WTC11 (cell line): ENCODE measurements around the gene IL4I1. TPM values are rescaled to one million over a fixed set of nuclear protein-coding genes. Genes with fewer than 3 reads are reported as not detected.

ENCODE experiments used
- ATAC-seq: fragments of 200-7000 bp; cut with Tn5 transposase; 2 replicates; pipeline ENCODE4 v1.10.0; 2021; ENCODE audit warnings: mild to moderate bottlenecking, moderate library complexity
- CTCF ChIA-PET: fragments of 300-600 bp; sonication (Branson Sonifier 250); formaldehyde crosslinking; loops from one replicate; lab custom pipeline; 2021; ENCODE audit warnings: antibody characterized with exemption; lab: Charles Lee
- POLR2A ChIA-PET: fragments of 350-600 bp; sonication (Branson Sonifier 250); formaldehyde crosslinking; loops from one replicate; lab custom pipeline; 2021; ENCODE audit warnings: antibody characterized with exemption; lab: Charles Lee
- DNase-seq: peaks from one replicate; pipeline ENCODE4 v3.0.0; 2021; ENCODE audit warnings: low spot score
- H3K27ac Mint-ChIP-seq: 2 replicates; pipeline ENCODE4 v1.8.0; 2021; ENCODE audit warnings: mixed read lengths
- H3K27me3 Mint-ChIP-seq: 2 replicates; pipeline ENCODE4 v1.8.0; 2021; ENCODE audit warnings: low read depth, mild to moderate bottlenecking, moderate library complexity, mixed read lengths
- H3K36me3 Mint-ChIP-seq: 2 replicates; pipeline ENCODE4 v1.8.0; 2021; ENCODE audit warnings: mixed read lengths
- H3K4me1 Mint-ChIP-seq: 2 replicates; pipeline ENCODE4 v1.8.0; 2022; ENCODE audit warnings: mixed read lengths
- H3K4me3 Mint-ChIP-seq: 2 replicates; pipeline ENCODE4 v1.8.0; 2021; ENCODE audit warnings: mild to moderate bottlenecking, moderate library complexity, mixed read lengths
- H3K9me3 Mint-ChIP-seq: 2 replicates; pipeline ENCODE4 v1.8.0; 2021; ENCODE audit warnings: mixed read lengths
- ATF1 ChIP-seq: sonication (generic); formaldehyde crosslinking; IDR thresholded peaks from 2 replicates; pipeline ENCODE4 v1.8.1; 2023; ENCODE audit warnings: mild to moderate bottlenecking, moderate library complexity, missing genetic modification reagents
- CBFB ChIP-seq: sonication (generic); formaldehyde crosslinking; IDR thresholded peaks from 2 replicates; pipeline ENCODE4 v1.8.1; 2022; ENCODE audit warnings: mild to moderate bottlenecking, low read depth, missing genetic modification reagents
- HMGA2 ChIP-seq: fragments of 250-450 bp; sonication (Bioruptor Pico); IDR thresholded peaks from 2 replicates; pipeline ENCODE4 v1.4.0; 2021; ENCODE audit warnings: mild to moderate bottlenecking, moderate library complexity
- SMAD3 ChIP-seq: sonication (generic); formaldehyde crosslinking; IDR thresholded peaks from 2 replicates; pipeline ENCODE4 v1.8.0; 2022; ENCODE audit warnings: missing genetic modification reagents, mild to moderate bottlenecking, borderline replicate concordance
- SP1 ChIP-seq: sonication (generic); formaldehyde crosslinking; conservative IDR thresholded peaks from 2 replicates; pipeline ENCODE4 v1.8.1; 2022; ENCODE audit warnings: missing genetic modification reagents
- TEAD1 ChIP-seq: sonication (generic); formaldehyde crosslinking; IDR thresholded peaks from 2 replicates; pipeline ENCODE4 v1.8.0; 2022; ENCODE audit warnings: mild to moderate bottlenecking, missing genetic modification reagents
- TEAD4 ChIP-seq: sonication (generic); formaldehyde crosslinking; IDR thresholded peaks from 2 replicates; pipeline ENCODE4 v1.8.0; 2022; ENCODE audit warnings: mild to moderate bottlenecking, missing genetic modification reagents
- ZBTB21 ChIP-seq: sonication (generic); formaldehyde crosslinking; IDR thresholded peaks from 2 replicates; pipeline ENCODE4 v1.8.1; 2023; ENCODE audit warnings: mild to moderate bottlenecking, missing genetic modification reagents, borderline replicate concordance
- ZNF423 ChIP-seq: fragments of 250-450 bp; sonication (Bioruptor Pico); IDR thresholded peaks from 2 replicates; pipeline ENCODE4 v2.1.2; 2022; ENCODE audit warnings: mild to moderate bottlenecking, moderate library complexity
- ZNF671 ChIP-seq: fragments of 250-450 bp; sonication (Bioruptor Pico); IDR thresholded peaks from 2 replicates; pipeline ENCODE4 v1.8.0; 2021; ENCODE audit warnings: mild to moderate bottlenecking
- total RNA-seq: library from RNA; stranded (reverse); gene quantifications from 3 replicates; pipeline ENCODE4 v1.2.3, GENCODE V29; 2021
- TF ChIP-seq, protein P1 (sequence below): sonication (generic); formaldehyde crosslinking; IDR thresholded peaks from 2 replicates; pipeline ENCODE4 v1.8.1; 2022; ENCODE audit warnings: missing genetic modification reagents, borderline replicate concordance
- TF ChIP-seq, protein P2 (sequence below): fragments of 250-450 bp; sonication (Bioruptor Pico); IDR thresholded peaks from 2 replicates; pipeline ENCODE4 v2.1.2; 2022; ENCODE audit warnings: mild to moderate bottlenecking, moderate library complexity
- TF ChIP-seq, protein P3 (sequence below): sonication (generic); formaldehyde crosslinking; IDR thresholded peaks from 2 replicates; pipeline ENCODE4 v1.8.0; 2023; ENCODE audit warnings: missing genetic modification reagents
- TF ChIP-seq, protein P4 (sequence below): sonication (generic); formaldehyde crosslinking; IDR thresholded peaks from 2 replicates; pipeline ENCODE4 v1.8.1; 2023; ENCODE audit warnings: mild to moderate bottlenecking, missing genetic modification reagents
- TF ChIP-seq, protein P5 (sequence below): sonication (generic); formaldehyde crosslinking; IDR thresholded peaks from 2 replicates; pipeline ENCODE4 v1.8.1; 2023; ENCODE audit warnings: mild to moderate bottlenecking, moderate library complexity, missing genetic modification reagents
- TF ChIP-seq, protein P6 (sequence below): sonication (generic); formaldehyde crosslinking; IDR thresholded peaks from 2 replicates; pipeline ENCODE4 v1.8.1; 2023; ENCODE audit warnings: mild to moderate bottlenecking, missing genetic modification reagents, moderate library complexity
- TF ChIP-seq, protein P7 (sequence below): fragments of 250-450 bp; sonication (Bioruptor Pico); IDR thresholded peaks from 2 replicates; pipeline ENCODE4 v1.9.0; 2021; ENCODE audit warnings: mild to moderate bottlenecking, borderline replicate concordance
- TF ChIP-seq, protein P8 (sequence below): sonication (generic); formaldehyde crosslinking; IDR thresholded peaks from 2 replicates; pipeline ENCODE4 v1.8.1; 2023; ENCODE audit warnings: mild to moderate bottlenecking, missing genetic modification reagents

The IL4I1 gene
- total RNA-seq, 1 experiment from 2014 or later: 0.83 TPM

DNA sequence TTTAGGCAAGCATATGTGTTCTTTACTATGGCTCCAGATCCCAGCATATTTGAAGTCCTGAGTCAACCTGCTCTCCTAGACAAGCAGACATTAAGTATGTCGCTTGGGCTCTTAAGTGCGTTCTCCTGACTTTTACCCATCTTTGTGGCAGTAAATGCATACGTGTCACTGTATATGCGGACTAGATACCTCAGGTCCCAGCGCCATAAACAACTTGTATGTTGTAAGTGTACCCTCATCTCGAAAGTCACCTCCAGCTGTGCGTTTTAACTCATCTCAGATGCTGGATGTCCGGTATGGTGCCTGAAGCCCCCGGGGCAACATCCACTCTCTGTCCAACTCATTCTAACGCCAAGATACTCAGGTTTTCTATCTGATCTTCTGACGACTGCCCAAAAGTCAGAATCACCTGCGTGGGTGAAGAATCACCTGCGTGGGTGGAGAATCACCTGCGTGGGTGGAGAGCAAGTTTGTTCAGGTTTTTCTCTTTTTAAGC is 44.0 kb downstream of the IL4I1 start:
- peaks cover 7% of the 10 kb centered on the region for H3K9me3 Mint-ChIP-seq
- H3K27ac Mint-ChIP-seq: peak overlapping the region; percentile 76; the same call in 1 of the 2 replicates
- no peak for ATAC-seq
- H3K4me1 Mint-ChIP-seq: peaks cover 22% of the 10 kb centered on the region
- peaks cover 30% of the 10 kb centered on the region for H3K36me3 Mint-ChIP-seq
- peaks cover 3% of the 10 kb centered on the region; the same call in 1 of the 2 replicates for H3K27me3 Mint-ChIP-seq
- CTCF ChIA-PET: interaction anchor here (1.8 kb wide), 1 partner anchor 13 kb away, joined by 5 read pairs; no protein-coding TSS in a partner anchor
- peak overlapping the region; percentile 80 for H3K4me3 Mint-ChIP-seq
- no peak for DNase-seq
- no peak for TF ChIP-seq ZNF423 (CRISPR knock-in tag)
- TF ChIP-seq, protein P1, sequence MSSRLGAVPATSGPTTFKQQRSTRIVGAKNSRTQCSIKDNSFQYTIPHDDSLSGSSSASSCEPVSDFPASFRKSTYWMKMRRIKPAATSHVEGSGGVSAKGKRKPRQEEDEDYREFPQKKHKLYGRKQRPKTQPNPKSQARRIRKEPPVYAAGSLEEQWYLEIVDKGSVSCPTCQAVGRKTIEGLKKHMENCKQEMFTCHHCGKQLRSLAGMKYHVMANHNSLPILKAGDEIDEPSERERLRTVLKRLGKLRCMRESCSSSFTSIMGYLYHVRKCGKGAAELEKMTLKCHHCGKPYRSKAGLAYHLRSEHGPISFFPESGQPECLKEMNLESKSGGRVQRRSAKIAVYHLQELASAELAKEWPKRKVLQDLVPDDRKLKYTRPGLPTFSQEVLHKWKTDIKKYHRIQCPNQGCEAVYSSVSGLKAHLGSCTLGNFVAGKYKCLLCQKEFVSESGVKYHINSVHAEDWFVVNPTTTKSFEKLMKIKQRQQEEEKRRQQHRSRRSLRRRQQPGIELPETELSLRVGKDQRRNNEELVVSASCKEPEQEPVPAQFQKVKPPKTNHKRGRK (CRISPR knock-in tag): no peak
- TF ChIP-seq, protein P2, sequence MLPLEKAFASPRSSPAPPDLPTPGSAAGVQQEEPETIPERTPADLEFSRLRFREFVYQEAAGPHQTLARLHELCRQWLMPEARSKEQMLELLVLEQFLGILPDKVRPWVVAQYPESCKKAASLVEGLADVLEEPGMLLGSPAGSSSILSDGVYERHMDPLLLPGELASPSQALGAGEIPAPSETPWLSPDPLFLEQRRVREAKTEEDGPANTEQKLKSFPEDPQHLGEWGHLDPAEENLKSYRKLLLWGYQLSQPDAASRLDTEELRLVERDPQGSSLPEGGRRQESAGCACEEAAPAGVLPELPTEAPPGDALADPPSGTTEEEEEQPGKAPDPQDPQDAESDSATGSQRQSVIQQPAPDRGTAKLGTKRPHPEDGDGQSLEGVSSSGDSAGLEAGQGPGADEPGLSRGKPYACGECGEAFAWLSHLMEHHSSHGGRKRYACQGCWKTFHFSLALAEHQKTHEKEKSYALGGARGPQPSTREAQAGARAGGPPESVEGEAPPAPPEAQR (CRISPR knock-in tag): no peak
- TF ChIP-seq, protein P3, sequence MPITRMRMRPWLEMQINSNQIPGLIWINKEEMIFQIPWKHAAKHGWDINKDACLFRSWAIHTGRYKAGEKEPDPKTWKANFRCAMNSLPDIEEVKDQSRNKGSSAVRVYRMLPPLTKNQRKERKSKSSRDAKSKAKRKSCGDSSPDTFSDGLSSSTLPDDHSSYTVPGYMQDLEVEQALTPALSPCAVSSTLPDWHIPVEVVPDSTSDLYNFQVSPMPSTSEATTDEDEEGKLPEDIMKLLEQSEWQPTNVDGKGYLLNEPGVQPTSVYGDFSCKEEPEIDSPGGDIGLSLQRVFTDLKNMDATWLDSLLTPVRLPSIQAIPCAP: no peak
- TF ChIP-seq CBFB (CRISPR knock-in tag): no peak
- no peak for TF ChIP-seq ZBTB21 (CRISPR knock-in tag)
- TF ChIP-seq, protein P4, sequence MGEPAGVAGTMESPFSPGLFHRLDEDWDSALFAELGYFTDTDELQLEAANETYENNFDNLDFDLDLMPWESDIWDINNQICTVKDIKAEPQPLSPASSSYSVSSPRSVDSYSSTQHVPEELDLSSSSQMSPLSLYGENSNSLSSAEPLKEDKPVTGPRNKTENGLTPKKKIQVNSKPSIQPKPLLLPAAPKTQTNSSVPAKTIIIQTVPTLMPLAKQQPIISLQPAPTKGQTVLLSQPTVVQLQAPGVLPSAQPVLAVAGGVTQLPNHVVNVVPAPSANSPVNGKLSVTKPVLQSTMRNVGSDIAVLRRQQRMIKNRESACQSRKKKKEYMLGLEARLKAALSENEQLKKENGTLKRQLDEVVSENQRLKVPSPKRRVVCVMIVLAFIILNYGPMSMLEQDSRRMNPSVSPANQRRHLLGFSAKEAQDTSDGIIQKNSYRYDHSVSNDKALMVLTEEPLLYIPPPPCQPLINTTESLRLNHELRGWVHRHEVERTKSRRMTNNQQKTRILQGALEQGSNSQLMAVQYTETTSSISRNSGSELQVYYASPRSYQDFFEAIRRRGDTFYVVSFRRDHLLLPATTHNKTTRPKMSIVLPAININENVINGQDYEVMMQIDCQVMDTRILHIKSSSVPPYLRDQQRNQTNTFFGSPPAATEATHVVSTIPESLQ (CRISPR knock-in tag): no peak
- TF ChIP-seq TEAD1 (CRISPR knock-in tag): no peak
- TF ChIP-seq, protein P5, sequence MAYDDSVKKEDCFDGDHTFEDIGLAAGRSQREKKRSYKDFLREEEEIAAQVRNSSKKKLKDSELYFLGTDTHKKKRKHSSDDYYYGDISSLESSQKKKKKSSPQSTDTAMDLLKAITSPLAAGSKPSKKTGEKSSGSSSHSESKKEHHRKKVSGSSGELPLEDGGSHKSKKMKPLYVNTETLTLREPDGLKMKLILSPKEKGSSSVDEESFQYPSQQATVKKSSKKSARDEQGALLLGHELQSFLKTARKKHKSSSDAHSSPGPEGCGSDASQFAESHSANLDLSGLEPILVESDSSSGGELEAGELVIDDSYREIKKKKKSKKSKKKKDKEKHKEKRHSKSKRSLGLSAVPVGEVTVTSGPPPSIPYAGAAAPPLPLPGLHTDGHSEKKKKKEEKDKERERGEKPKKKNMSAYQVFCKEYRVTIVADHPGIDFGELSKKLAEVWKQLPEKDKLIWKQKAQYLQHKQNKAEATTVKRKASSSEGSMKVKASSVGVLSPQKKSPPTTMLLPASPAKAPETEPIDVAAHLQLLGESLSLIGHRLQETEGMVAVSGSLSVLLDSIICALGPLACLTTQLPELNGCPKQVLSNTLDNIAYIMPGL (CRISPR knock-in tag): no peak
- no peak for TF ChIP-seq ZNF671 (CRISPR knock-in tag)
- TF ChIP-seq SMAD3 (CRISPR knock-in tag): no peak
- TF ChIP-seq, protein P6, sequence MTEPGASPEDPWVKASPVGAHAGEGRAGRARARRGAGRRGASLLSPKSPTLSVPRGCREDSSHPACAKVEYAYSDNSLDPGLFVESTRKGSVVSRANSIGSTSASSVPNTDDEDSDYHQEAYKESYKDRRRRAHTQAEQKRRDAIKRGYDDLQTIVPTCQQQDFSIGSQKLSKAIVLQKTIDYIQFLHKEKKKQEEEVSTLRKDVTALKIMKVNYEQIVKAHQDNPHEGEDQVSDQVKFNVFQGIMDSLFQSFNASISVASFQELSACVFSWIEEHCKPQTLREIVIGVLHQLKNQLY: no peak
- TF ChIP-seq, protein P7, sequence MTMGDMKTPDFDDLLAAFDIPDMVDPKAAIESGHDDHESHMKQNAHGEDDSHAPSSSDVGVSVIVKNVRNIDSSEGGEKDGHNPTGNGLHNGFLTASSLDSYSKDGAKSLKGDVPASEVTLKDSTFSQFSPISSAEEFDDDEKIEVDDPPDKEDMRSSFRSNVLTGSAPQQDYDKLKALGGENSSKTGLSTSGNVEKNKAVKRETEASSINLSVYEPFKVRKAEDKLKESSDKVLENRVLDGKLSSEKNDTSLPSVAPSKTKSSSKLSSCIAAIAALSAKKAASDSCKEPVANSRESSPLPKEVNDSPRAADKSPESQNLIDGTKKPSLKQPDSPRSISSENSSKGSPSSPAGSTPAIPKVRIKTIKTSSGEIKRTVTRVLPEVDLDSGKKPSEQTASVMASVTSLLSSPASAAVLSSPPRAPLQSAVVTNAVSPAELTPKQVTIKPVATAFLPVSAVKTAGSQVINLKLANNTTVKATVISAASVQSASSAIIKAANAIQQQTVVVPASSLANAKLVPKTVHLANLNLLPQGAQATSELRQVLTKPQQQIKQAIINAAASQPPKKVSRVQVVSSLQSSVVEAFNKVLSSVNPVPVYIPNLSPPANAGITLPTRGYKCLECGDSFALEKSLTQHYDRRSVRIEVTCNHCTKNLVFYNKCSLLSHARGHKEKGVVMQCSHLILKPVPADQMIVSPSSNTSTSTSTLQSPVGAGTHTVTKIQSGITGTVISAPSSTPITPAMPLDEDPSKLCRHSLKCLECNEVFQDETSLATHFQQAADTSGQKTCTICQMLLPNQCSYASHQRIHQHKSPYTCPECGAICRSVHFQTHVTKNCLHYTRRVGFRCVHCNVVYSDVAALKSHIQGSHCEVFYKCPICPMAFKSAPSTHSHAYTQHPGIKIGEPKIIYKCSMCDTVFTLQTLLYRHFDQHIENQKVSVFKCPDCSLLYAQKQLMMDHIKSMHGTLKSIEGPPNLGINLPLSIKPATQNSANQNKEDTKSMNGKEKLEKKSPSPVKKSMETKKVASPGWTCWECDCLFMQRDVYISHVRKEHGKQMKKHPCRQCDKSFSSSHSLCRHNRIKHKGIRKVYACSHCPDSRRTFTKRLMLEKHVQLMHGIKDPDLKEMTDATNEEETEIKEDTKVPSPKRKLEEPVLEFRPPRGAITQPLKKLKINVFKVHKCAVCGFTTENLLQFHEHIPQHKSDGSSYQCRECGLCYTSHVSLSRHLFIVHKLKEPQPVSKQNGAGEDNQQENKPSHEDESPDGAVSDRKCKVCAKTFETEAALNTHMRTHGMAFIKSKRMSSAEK (CRISPR knock-in tag): no peak
- TF ChIP-seq, protein P8, sequence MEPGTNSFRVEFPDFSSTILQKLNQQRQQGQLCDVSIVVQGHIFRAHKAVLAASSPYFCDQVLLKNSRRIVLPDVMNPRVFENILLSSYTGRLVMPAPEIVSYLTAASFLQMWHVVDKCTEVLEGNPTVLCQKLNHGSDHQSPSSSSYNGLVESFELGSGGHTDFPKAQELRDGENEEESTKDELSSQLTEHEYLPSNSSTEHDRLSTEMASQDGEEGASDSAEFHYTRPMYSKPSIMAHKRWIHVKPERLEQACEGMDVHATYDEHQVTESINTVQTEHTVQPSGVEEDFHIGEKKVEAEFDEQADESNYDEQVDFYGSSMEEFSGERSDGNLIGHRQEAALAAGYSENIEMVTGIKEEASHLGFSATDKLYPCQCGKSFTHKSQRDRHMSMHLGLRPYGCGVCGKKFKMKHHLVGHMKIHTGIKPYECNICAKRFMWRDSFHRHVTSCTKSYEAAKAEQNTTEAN (CRISPR knock-in tag): no peak
- TF ChIP-seq ATF1 (CRISPR knock-in tag): no peak
- no peak for TF ChIP-seq TEAD4 (CRISPR knock-in tag)
- TF ChIP-seq HMGA2 (CRISPR knock-in tag): no peak
- no peak for TF ChIP-seq SP1 (CRISPR knock-in tag)
- POLR2A ChIA-PET: interaction anchor here (0.8 kb wide), 1 partner anchor 17 kb away, joined by 3 read pairs; no protein-coding TSS in a partner anchor
